GM10248 (cell line): ENCODE results near the gene SNRNP200.

Experiments
- CTCF ChIA-PET: fragments of 300-600 bp; sonication (Branson Sonifier 250); formaldehyde crosslinking; extraction: SDS; loops from one replicate; lab custom pipeline; 2021; ENCODE audit warnings: antibody characterized with exemption; lab: Yijun Ruan, JAX
- POLR2A ChIA-PET: fragments of 350-650 bp; sonication (Branson Sonifier 250); formaldehyde crosslinking; extraction: SDS; loops from one replicate; lab custom pipeline; 2020; ENCODE audit warnings: antibody characterized with exemption; lab: Yijun Ruan, JAX
- DNase-seq: peaks from one replicate; pipeline ENCODE4 v3.0.0; 2012; ENCODE audit errors: extremely low spot score
- CTCF ChIP-seq: IDR thresholded peaks from 2 replicates; pipeline ENCODE4 v1.5.1; 2012; ENCODE audit warnings: mild to moderate bottlenecking, low read depth; ENCODE audit errors: extremely low read depth, missing control alignments, control extremely low read depth

Gene SNRNP200

DNA sequence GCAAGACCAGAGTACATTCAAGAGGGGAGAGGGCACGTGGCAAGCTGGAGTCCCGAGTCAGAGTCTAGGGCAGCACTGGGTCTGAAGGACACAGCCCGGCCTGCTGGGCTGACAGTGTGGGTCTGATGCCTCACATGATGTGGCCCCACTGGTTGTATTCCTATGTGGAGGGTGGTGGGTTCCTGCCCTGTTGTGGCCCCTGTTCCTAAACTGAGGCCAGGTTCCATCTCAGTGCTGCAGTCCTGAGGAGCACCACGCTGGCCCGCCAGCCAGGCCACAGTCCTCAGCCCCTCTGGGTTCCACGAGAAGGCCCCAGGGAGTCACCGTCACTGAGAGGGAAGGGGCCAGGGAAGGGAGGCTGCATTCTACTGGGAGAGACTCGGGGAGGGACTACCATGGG, 52.8 kb downstream of the SNRNP200 start:
- POLR2A ChIA-PET = interaction anchor here (0.7 kb wide), 1 partner anchor 51 kb away, joined by 3 read pairs; no protein-coding TSS in a partner anchor
- CTCF ChIA-PET = no interaction called here

GRCh38 chr2:96251721-96252292, 53.5 kb downstream of the SNRNP200 start:
- DNase-seq = no peak
- TF ChIP-seq CTCF = no peak
- CTCF ChIA-PET = interaction anchor here (1.3 to 2.3 kb wide), 2 partner anchors 8 to 9 kb away, joined by 3 to 9 read pairs; no protein-coding TSS in a partner anchor
- POLR2A ChIA-PET = interaction anchor here (0.7 kb wide), 1 partner anchor 50 kb away, joined by 3 read pairs; no protein-coding TSS in a partner anchor

More for the DNA sequence above, 52.8 kb downstream of the SNRNP200 start:
- DNase-seq = no peak
- TF ChIP-seq CTCF = no peak

DNA sequence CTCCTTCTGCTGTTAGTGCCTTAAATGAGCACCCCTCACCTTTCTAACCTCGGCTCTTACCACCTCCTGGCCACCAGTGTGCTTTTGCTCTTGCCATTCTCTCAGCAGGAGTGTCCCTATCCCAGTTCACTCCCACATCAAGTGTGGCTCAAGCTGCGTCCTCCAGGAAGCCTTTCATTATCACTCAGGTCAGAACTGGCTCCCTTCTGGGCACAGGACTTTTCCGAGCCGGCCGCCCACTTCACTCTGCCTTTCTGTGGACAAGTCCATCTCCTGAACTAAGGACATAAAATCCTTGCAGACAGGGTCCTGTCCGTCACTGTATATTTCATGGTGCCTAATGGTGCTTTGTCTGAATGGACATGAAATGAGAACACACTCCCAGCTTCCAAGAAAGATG, 55.2 kb downstream of the SNRNP200 start:
- no peak for DNase-seq
- TF ChIP-seq CTCF = no peak
- ChIA-PET CTCF (interaction anchor here (0.8 to 2.3 kb wide), 4 partner anchors 8 to 262 kb away, joined by 3 to 9 read pairs (median 3); no protein-coding TSS in a partner anchor), POLR2A (interaction anchor here (0.6 kb wide), 1 partner anchor 13 kb away, joined by 7 read pairs; no protein-coding TSS in a partner anchor)

- no peak for TF ChIP-seq CTCF
- CTCF ChIA-PET = interaction anchor here (0.8 to 1.3 kb wide), 2 partner anchors 8 to 23 kb away, joined by 3 read pairs; no protein-coding TSS in a partner anchor
- DNase-seq = no peak
- POLR2A ChIA-PET = interaction anchor here (0.6 kb wide), 1 partner anchor 14 kb away, joined by 7 read pairs; no protein-coding TSS in a partner anchor
Measured at GRCh38 chr2:96249654-96250053, 55.7 kb downstream of the SNRNP200 start.

GRCh38 chr2:96248624-96249023, 56.7 kb downstream of the SNRNP200 start:
- CTCF ChIA-PET = interaction anchor here (0.6 to 1.1 kb wide), 4 partner anchors 10 to 83 kb away, joined by 3 read pairs; no protein-coding TSS in a partner anchor
- TF ChIP-seq CTCF = no peak
- POLR2A ChIA-PET = no interaction called here
- DNase-seq = no peak

GRCh38 chr2:96247896-96248295, 57.5 kb downstream of the SNRNP200 start:
- ChIA-PET POLR2A (no interaction called here), CTCF (interaction anchor here (0.9 to 2.0 kb wide), 3 partner anchors 26 to 131 kb away, joined by 3 to 5 read pairs (median 3); partner anchors contain the start of gene ADRA2B)
- no peak for TF ChIP-seq CTCF

More at GRCh38 chr2:96247896-96248295, 57.5 kb downstream of the SNRNP200 start:
- DNase-seq = no peak
